Posterior vena cava (tissue), 2 donors: ENCODE measurements around the gene ELF5. TPM values are rescaled to one million over a fixed set of nuclear protein-coding genes. Genes with fewer than 3 reads are reported as not detected.

Experiments used
- DNase-seq: peaks from one replicate; pipeline ENCODE4 v3.0.0-alpha.2; 2020; ENCODE audit warnings: low spot score
- intact Hi-C, 2 donors: fragments of 100-400 bp; cut with DNase I; formaldehyde crosslinking; loops; one replicate each; pipeline versions ENCODE4 v1.14.1 to v1.14.2; 2022 to 2023
- total RNA-seq, 2 donors: library from RNA; stranded (reverse); fragmentation: NEBNext Ultra II Directional; extraction: Animal tissue kit (Norgen Biotek cat#: 25700); gene quantifications; one replicate each; pipeline ENCODE4 v1.2.1, GENCODE V29; 2021
- donor health status: DM: yes; HTN: yes; CAD: no.
- donor health status: DM: yes; HTN: yes; CAD: no.

Gene ELF5
- total RNA-seq, 2 donors from 2014 or later = not detected

DNA sequence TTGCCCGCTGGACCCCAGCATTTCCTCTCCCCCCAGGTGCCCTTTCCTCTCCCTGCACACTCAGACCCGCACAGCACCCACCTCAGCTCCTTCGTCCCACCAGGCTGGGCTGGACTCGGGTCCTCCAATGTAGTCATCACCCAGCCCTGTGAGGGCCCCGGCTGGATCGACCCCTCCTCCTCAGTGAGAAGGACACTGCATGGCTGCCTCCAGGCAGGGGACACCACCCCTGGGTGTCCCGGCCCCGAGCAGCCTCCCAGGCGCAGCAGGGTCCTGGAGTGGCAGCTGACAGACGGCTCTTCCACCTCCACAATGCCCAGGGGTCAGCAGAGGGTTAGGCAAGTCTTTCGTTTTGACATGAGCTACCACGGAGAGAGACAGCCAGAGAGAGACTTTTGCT, 11.1 kb upstream of the ELF5 start:
- no peak for DNase-seq

DNA sequence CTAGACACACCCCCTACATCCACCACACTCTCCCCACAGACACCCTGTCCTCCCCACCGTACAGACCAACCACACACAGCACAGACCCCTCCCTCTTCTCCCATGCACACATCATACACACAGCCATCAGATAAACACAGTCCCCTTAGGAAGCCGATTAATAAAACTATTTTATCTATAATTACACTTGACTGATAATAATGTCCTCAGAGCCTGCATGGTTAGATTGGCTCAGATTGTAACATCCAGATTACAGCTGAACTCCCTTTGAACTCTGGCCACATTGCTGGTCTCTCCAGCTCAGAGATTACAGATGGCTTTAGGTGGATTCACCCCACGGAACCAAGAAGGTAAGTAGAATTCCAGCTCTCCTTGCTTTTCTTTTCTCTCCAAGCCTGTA, 9.5 kb upstream of the ELF5 start:
- no peak for DNase-seq
- intact Hi-C loops = no loop called here

More for the DNA sequence above, 11.1 kb upstream of the ELF5 start:
- intact Hi-C loops = no loop called here

DNA sequence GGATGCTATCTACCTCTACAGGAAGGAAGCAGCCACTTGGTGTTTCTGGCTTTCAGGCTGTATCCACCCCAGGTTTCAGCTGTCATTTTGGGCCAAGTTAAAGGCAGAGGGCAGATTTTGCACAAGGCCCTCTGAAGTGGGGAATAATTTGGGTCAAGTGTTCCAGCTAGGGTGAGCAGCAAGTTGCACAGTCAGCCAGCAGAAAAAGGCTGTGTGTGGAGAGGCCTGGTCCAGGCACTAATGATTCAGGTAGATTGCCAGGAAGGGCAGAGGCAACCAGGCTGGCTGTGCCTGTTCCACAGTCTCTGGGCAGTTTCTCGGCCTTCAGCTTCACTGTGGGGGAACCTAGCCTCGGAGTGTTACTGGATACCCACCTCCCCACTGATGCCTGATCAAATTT, 8.6 kb upstream of the ELF5 start:
- no peak for DNase-seq
- intact Hi-C loops = no loop called here

DNA sequence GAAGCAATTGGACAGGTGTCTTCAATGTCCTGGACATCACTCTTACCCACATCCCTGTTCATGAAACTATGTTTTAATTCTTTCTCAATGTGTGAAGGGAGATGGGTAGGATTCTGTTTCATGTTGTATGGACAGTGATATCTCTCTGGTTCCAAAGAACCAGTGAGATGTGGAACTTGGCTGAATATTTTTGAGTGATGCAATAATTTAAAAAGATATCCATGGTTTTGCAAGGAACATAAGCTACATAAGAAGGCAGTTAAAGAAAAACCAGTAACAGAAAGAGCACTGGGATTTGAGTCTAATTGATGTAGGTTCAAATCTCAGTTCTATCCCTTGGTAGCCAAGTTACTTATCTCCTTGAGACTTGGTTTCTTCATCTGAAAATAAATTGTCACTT, 7.7 kb upstream of the ELF5 start:
- intact Hi-C loops = no loop called here
- DNase-seq = no peak

DNA sequence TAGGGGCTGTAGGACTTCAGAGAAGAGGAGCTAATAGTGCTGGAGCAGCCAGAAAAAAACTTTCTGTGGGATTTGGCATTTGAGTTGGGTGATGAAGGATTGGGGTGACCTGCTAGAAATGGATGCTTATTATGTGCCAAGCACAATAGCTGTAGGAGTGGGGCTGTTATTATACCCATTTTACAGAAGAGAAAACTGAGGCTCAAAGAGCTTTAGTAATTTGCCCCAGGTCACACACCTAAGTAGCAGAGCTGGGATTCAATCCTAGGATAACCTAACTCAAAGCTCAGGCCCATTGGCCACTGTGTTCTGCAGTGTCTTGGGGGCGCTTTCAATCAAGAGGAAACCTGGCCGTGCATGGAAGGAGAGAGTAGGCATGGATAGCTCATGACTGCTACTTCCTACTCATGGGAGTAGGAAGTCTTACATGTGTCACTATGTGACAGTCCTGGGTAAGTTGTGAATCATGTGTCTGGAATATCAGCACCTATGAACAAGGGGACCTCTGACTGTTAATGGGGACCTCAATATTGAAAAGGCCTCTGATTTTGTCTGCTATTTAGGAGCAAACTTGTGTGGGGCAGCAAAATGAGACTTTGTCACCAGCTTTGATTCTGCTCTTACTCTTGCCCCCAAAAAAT, 6.1 kb upstream of the ELF5 start:
- intact Hi-C loops = no loop called here
- DNase-seq = no peak

DNA sequence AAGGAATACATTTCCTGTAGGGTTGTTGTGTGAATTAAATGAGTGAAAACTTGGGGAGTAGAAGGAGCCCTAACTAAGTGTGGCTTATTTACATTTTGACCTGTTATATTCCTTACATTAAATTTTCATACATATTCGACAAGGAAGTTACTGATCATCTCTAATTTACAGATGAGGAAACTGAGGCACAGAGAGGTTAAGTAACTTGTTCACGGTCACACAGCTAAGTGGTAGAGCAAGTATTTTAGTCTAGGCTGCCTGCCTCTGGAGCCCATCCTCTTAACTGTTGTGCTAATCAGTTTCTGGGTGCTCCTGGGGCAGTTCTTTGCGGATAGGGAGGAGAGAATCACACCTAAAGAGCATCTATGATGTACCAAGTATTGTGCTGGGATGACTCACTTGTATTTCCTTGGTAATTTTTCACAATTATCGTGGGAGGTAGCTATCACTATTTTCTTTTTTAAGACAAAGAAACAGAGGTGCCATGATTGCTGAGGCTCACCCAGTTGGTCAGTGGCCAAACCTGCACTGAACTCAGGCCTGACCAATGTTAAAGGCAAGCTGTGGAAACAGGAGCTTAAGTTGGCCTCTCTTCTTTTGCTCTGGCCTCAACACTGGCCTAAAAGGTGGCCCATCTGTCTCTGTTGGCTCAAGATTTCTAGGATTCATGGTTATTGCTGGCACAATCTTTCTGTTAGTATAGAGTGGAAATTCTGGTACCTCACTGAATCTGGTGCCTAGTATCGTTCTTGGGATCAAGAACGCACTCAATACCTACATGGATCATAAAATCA, 2.9 kb upstream of the ELF5 start:
- intact Hi-C loops = no loop called here
- no peak for DNase-seq

DNA sequence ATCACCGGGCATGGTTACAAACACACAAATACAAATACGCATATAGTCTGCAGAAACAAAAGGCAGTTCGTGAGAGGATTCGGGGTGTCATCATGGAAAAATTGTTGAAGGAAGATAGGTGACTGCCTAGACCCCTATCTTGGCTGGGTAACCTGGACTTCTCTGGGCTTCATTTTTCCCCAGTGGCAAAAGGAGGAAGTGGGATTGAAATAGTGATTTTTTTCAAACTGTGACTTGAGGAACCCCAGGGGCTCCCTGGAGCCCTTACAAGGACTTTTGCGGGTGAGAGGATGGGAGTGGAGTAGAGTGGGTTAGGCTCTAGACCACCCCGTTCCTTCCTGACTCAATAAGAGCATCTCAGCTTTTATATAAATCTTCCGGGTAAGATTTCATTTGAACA, 1.0 kb upstream of the ELF5 start:
- no peak for DNase-seq

DNA sequence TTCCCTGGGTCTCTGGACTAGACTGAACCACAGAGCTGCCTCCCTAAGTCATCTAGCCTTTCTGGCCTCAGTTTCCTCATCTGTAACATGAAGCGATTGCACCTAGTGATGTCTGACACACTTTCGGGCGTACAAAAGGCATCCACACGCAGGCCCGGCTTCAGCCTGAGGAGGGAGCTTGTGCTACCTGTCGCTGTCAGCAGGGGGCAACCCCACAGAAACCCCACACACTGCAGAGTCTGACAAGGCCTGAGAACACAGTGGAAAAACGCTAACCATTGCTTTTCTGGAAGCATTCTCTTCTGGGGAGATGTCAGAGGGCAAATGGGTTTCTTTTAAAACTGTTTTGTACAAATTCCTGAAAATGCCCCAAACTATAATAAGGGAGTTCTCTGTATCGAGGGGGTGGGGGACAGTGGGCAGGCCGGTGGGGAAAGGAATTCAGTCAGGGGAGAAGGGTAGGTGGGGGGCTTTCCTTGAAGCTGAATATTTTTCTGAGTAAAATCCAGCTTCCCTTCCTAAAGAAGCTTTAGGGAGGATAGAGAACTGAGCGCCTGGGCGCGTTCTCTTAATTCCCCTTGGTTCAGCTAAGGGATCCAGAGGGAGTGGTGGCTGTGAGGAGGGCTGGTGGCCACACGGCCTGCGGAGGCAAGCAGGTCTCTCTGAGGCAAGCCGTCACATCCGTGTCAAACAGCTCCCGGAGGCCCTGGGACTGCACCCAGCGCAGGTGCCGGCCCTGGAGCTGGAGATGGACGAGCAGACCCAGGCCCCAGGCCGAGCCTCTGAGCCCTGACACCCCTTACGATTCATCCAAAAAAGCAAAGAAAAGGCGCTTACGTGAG, 533 bp downstream of the ELF5 start:
- no peak for DNase-seq

More for the DNA sequence above, 1.0 kb upstream of the ELF5 start:
- intact Hi-C loops = no loop called here

DNA sequence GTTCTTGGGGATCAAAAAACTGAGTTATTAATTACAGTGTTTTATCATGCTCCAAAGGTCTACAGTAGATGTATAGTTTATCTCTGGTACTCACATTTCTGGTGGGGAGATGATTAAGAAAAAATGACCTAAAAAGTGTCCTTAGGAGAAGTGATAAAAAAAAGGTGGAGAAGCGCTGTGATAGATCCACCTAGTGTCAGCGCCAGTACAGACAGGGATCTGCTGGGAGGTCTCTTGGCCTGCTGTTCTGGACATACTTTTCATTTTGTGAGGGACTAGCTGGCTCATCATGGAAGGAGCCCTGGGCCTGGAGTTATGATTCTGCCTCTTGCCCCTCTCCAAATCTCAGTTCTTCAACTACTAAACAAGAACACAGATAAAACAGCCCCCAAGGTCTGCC, 2.9 kb downstream of the ELF5 start:
- no peak for DNase-seq
- intact Hi-C loops = no loop called here

More for the DNA sequence above, 533 bp downstream of the ELF5 start:
- intact Hi-C loops = no loop called here

DNA sequence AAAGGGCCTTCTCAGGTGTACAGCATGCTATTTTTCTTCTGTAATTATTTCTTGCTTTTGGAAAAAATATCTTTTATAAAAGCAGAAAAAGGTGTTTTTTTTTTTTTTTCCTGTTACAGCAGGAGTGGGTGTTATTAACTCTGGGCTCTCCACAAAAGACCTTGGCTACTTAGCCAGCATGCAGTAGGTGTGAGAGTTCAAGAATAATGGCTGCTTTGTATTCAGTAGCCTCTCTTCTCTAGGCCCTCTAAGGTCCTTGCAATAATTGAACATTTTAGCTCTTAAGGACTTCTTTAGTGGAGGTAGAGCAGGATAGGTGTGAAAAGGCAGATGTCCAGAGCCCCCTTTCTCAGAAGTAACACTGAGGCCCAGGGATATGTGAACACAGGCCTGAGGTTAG, 3.4 kb downstream of the ELF5 start:
- intact Hi-C loops = no loop called here
- DNase-seq = no peak

DNA sequence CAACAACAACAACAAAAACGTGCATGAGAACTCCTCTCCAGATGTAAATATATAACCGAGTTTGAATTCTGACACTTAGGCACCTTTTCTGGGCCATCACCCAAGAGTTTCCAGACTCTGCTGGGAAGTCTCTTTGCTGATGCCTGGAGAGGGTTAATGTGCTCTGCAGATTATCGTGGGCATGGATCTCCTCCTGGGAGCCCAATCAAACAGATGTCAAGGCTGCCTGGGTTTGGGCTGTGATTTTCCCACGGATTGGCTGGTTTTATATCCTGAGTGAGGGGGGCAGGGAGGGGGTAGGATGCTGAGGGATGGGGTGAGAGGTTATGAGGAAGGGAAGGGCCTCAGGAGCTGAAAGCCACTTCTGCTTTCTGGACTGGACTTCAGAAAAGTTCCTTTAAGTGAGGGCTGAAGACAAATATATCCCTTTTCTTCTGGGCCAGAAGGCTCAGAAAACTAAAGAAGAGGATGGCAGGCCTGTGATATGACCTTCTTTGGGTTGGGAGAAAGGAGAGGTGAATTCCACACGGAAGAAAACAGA, 4.2 kb downstream of the ELF5 start:
- intact Hi-C loops = no loop called here
- DNase-seq = no peak

DNA sequence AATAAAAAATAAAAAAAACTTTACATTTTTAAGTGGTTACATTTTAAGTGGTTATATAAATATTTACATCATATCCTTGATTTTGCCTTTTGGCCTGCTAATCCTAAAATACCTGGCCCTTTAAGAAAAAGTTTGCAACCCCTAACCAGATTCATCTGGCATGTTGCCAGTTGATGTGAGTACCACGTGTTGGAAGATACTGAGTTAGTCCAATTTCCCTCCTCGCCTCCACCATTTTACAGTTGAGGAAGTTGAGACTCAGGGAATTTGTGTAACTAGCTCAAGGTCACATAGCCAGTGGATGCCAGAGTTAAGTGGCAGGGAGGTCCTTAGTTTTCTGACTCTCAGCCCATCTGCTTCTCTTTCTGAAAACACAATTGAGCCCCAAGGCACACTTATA, 5.1 kb downstream of the ELF5 start:
- intact Hi-C loops = no loop called here
- DNase-seq = no peak

DNA sequence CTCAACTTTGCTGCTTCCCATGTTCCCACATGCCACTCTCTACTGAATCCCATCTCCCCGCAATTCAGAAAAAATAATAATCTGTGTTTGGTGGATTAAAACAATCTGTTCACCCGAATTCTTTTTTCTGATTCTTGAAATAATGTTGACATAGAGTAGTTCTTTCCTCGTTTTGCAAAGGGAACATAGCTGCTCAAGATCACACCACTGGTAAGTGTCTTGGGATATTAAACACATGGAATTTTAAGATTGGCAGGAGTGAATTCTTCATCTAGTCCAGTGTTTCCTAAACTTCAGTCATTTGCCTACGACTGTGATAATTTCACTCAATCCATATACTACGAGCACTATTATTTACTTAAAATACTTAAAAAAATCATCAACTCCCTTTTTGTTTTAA, 6.0 kb downstream of the ELF5 start:
- no peak for DNase-seq
- intact Hi-C loops = no loop called here

DNA sequence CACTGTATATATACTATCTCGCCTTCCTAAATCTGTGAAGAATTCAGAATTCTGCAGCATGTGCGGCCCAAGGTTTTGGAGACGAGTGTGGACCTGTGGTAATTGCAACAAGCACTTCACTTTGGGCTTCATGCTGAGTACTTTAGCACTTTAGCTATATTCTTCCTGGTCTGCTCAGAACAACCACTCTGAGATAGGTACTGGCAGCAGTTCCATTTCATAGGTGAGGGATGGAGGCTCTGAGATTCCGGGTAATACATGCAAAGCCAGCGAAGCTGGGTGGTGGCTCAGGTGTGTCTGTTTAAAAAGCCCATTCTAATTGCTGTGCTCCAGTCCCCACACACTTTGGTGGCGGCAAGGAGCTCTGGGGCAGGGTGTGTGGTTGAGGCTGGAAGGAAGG, 6.4 kb downstream of the ELF5 start:
- intact Hi-C loops = no loop called here
- DNase-seq = no peak

DNA sequence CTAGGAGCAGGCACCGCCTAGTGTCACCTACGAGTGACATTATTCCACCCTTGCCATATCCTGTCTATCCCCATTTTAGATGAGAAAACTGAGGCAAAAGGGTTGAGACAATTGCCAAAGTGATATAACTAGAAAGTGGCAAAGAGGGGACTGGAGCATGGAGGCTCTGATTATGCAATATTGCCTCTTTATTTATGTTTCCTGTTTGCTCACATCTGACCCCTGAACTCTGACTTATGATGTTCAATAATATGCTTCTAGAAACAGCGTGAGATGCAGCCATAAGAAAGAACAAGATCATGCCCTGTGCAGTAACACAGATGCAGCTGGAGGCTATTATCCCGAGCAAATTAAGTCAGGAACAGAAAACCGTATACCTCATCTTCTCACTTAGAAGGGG, 7.7 kb downstream of the ELF5 start:
- intact Hi-C loops = no loop called here
- no peak for DNase-seq

DNA sequence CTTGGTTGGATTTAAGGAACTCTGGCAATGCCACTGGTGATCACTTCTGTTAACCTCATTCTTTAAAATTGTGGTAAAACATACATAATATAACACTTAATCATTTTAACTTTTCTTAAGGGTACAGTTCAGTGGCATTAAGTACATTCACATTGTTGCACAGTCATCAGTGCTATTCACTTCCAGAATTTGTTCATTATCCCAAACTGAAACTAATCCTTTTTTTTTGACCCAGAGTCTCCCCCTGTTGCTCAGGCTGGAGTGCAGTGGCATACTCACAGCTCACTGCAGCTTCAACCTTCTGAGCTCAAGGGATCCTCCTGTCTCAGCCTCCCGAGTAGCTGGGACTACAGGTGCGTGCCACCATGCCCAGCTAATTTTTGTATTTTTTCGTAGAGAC, 10.6 kb downstream of the ELF5 start:
- intact Hi-C loops = no loop called here
- DNase-seq = no peak

DNA sequence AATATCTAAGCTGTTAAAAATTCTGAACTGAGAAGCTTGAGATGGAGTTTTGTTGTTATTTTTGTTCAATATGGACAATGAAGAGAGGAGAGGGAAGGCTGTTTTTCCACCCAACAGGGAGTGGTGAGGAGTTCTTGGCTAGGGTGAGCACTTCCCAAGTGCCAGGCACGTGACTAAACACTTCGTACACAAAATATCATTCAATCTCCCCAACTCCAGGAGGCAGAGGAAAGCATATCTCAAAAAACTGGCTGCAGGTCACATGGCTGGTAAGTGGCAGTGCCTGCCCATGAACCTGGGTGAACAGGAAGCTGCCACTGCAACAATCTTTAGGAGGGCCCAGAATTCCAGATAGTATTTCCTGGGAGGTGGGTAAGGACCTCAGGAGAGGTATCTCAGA, 11.6 kb downstream of the ELF5 start:
- no peak for DNase-seq
- intact Hi-C loops = no loop called here

DNA sequence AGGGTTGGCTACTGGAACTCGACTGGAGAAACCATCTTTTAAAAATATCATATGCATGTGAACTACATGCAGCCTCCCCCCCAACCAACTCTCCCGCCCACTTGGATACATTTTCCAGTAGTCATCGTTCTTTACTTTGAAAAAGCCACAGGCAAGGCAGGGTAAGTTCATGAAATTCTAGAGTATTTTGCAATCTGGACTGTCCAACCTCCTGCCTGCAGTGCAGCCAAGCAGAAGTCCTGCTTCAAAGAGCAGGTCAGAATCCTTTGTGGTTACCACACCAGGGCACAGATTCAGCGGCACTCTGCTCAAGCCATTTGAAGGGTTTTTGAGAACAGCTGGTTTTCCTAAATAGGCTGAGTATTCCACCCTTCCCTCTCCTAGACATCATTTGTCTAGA, 12.1 kb downstream of the ELF5 start:
- DNase-seq = no peak
- intact Hi-C loops = no loop called here

DNA sequence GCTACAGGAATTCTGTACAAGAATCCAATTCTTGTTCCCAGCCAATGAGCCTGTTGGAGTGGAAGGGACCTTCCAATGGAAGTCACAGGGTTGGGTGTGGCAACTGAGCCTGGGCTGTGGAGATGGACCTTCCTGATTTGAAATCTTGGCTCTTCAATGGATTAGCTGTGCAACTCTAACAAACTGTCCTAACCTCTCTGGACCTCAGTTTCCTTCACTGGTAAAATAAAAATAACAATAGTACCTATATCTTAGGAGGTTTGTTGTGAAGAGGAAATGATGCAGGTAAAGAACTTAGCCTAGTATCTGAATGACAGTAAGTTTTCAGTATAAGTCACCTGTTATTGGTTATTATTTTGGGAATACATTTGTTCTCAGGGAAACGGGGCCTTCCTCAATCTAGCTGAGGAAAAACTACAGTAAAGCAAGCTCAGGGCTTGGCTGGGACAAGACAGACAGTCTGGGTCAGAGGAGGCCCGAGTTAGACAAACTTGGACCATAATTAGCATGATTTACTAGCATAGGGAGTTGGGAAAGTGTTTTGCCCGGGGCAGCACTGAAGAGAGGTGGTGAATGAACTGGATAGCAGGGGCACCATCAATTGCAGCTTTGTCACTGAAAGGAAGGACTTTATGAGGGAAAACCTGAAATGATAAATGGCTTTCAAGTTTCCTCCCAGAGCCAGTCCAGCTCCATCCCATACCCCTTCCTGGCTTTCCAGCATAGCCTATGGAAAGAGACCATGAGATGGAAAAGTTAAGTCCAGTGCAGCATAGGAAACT, 13.7 kb downstream of the ELF5 start:
- intact Hi-C loops = no loop called here
- no peak for DNase-seq
